Astrocyte (in vitro differentiated cells and primary cell): ENCODE data around the gene KPNA6. TPM values are rescaled to one million over a fixed set of nuclear protein-coding genes. Genes with fewer than 3 reads are reported as not detected.

Experiments
- DNase-seq: peaks from one replicate; pipeline ENCODE4 v3.0.0-alpha.2; 2010; ENCODE audit warnings: low read depth
- FAIRE-seq: peaks from 2 replicates; lab custom pipeline; 2011; peaks lifted over from hg19 to GRCh38; lab: Jason Lieb, UNC
- H2AFZ ChIP-seq: 2 replicates; pipeline ENCODE4 v1.6.0; 2012; ENCODE audit warnings: low read depth, low read length, inconsistent platforms
- H3K27ac ChIP-seq: 2 replicates; pipeline ENCODE4 v1.5.1; 2011; ENCODE audit warnings: low read depth, low read length, inconsistent platforms
- H3K27me3 ChIP-seq: 2 replicates; pipeline ENCODE4 v1.6.0; 2011; ENCODE audit warnings: low read length, inconsistent platforms; ENCODE audit not compliant: insufficient read depth
- H3K36me3 ChIP-seq: 2 replicates; pipeline ENCODE4 v1.5.1; 2011; ENCODE audit warnings: low read length, inconsistent platforms; ENCODE audit not compliant: insufficient read depth
- H3K4me1 ChIP-seq: 2 replicates; pipeline ENCODE4 v1.5.1; 2011; ENCODE audit warnings: low read length, inconsistent platforms; ENCODE audit not compliant: insufficient read depth
- H3K4me2 ChIP-seq: 2 replicates; pipeline ENCODE4 v1.6.0; 2012; ENCODE audit warnings: low read length, inconsistent platforms
- H3K4me3 ChIP-seq: 2 replicates; pipeline ENCODE4 v1.5.1; 2011; ENCODE audit warnings: low read depth, mild to moderate bottlenecking, low read length, inconsistent platforms; ENCODE audit not compliant: insufficient read depth
- H3K79me2 ChIP-seq: 2 replicates; pipeline ENCODE4 v1.6.0; 2012; ENCODE audit warnings: mild to moderate bottlenecking, low read length, inconsistent platforms; ENCODE audit not compliant: insufficient read depth
- H3K9ac ChIP-seq: 2 replicates; pipeline ENCODE4 v1.6.0; 2012; ENCODE audit warnings: mild to moderate bottlenecking, low read length, inconsistent platforms
- H3K9me3 ChIP-seq: 2 replicates; pipeline ENCODE4 v1.5.1; 2012; ENCODE audit warnings: low read depth, mild to moderate bottlenecking, low read length, inconsistent platforms; ENCODE audit not compliant: insufficient read depth
- H4K20me1 ChIP-seq: 2 replicates; pipeline ENCODE4 v1.6.0; 2012; ENCODE audit warnings: low read length, inconsistent platforms; ENCODE audit not compliant: insufficient read depth
- H3K27ac Mint-ChIP-seq: one replicate; pipeline ENCODE4 v1.8.0; 2021; ENCODE audit warnings: mild to moderate bottlenecking, mixed read lengths; ENCODE audit not compliant: unreplicated experiment
- H3K27me3 Mint-ChIP-seq: one replicate; pipeline ENCODE4 v1.8.0; 2021; ENCODE audit warnings: low read depth, mixed read lengths; ENCODE audit not compliant: unreplicated experiment
- H3K36me3 Mint-ChIP-seq: one replicate; pipeline ENCODE4 v1.8.0; 2021; ENCODE audit warnings: low read depth, mixed read lengths; ENCODE audit not compliant: unreplicated experiment
- H3K4me1 Mint-ChIP-seq: one replicate; pipeline ENCODE4 v1.8.0; 2021; ENCODE audit warnings: low read depth, mixed read lengths; ENCODE audit not compliant: unreplicated experiment
- H3K4me3 Mint-ChIP-seq: one replicate; pipeline ENCODE4 v1.8.0; 2021; ENCODE audit warnings: mild to moderate bottlenecking, moderate library complexity, mixed read lengths; ENCODE audit not compliant: unreplicated experiment
- H3K9me3 Mint-ChIP-seq: one replicate; pipeline ENCODE4 v1.8.0; 2021; ENCODE audit warnings: mild to moderate bottlenecking, mixed read lengths; ENCODE audit not compliant: unreplicated experiment
- EZH2 ChIP-seq: IDR thresholded peaks from 2 replicates; pipeline ENCODE4 v1.6.1; 2012; ENCODE audit warnings: mild to moderate bottlenecking, low read length, inconsistent platforms; ENCODE audit not compliant: insufficient read depth
- total RNA-seq: library from RNA; stranded (reverse); gene quantifications from 2 replicates; pipeline ENCODE4 v1.2.1, GENCODE V29; 2021
- TF ChIP-seq, protein P1 (sequence below): IDR thresholded peaks from 2 replicates; pipeline ENCODE4 v1.5.1; 2011; ENCODE audit warnings: low read depth, mild to moderate bottlenecking, inconsistent platforms, low read length, moderate library complexity; ENCODE audit not compliant: insufficient read depth

Gene KPNA6
- total RNA-seq, 1 donor from 2014 or later, result 122 TPM

DNA sequence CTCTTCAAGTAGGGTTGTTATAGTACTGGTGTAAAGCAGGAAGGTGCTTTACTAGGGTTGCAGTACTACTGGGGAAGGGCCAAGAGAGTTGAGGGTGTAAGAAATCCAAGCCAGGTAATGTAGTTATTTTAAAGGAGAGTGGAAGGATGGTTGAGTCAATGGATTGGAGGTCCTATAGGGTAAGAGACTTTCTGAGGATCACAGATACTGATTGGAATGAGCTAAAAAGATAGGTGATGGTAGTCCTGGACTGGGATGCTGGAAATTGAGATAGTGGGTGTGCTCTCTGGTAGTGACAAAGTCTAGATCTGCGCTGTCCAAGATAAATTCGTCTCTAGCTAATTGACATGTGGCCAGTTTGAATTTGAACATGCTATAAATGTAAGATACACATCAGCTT, 78.6 kb downstream of the KPNA6 start:
- Histone ChIP-seq H3K79me2 (peaks cover 68% of the 10 kb centered on the region), H4K20me1 (peaks cover 82% of the 10 kb centered on the region), H3K36me3 (peaks cover 60% of the 10 kb centered on the region), H3K4me2 (peak overlapping the region; percentile 1), H3K9ac (no peak overlapping the region), H3K4me1 (peaks cover 7% of the 10 kb centered on the region), H2AFZ (no peak overlapping the region), H3K27me3 (no peaks in the 10 kb centered on the region), H3K27ac (no peak overlapping the region), H3K9me3 (no peaks in the 10 kb centered on the region), H3K4me3 (no peak overlapping the region)
- H3K36me3 Mint-ChIP-seq, result peaks cover 36% of the 10 kb centered on the region
- FAIRE-seq (no peak), DNase-seq (no peak)
- H3K4me1 Mint-ChIP-seq, result peaks cover 30% of the 10 kb centered on the region
- H3K27ac Mint-ChIP-seq, result peak overlapping the region; percentile 99
- no peaks in the 10 kb centered on the region for H3K27me3 Mint-ChIP-seq
- H3K4me3 Mint-ChIP-seq, result peak overlapping the region; percentile 74
- H3K9me3 Mint-ChIP-seq, result no peaks in the 10 kb centered on the region
- TF ChIP-seq EZH2, result no peak
- TF ChIP-seq, protein P1, sequence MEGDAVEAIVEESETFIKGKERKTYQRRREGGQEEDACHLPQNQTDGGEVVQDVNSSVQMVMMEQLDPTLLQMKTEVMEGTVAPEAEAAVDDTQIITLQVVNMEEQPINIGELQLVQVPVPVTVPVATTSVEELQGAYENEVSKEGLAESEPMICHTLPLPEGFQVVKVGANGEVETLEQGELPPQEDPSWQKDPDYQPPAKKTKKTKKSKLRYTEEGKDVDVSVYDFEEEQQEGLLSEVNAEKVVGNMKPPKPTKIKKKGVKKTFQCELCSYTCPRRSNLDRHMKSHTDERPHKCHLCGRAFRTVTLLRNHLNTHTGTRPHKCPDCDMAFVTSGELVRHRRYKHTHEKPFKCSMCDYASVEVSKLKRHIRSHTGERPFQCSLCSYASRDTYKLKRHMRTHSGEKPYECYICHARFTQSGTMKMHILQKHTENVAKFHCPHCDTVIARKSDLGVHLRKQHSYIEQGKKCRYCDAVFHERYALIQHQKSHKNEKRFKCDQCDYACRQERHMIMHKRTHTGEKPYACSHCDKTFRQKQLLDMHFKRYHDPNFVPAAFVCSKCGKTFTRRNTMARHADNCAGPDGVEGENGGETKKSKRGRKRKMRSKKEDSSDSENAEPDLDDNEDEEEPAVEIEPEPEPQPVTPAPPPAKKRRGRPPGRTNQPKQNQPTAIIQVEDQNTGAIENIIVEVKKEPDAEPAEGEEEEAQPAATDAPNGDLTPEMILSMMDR, result no peak

- peaks cover 73% of the 10 kb centered on the region for H3K36me3 ChIP-seq
Measured at GRCh38 chr1:32187850-32188249, 80.0 kb downstream of the KPNA6 start.

More at GRCh38 chr1:32187850-32188249, 80.0 kb downstream of the KPNA6 start:
- Mint-ChIP-seq H3K27ac (no peak overlapping the region), H3K27me3 (no peaks in the 10 kb centered on the region), H3K36me3 (peaks cover 36% of the 10 kb centered on the region), H3K9me3 (no peaks in the 10 kb centered on the region), H3K4me3 (no peak overlapping the region), H3K4me1 (peaks cover 28% of the 10 kb centered on the region)
- DNase-seq (no peak), FAIRE-seq (no peak)
- no peaks in the 10 kb centered on the region for H3K4me1 ChIP-seq
- H3K79me2 ChIP-seq, result peaks cover 57% of the 10 kb centered on the region
- no peak overlapping the region for H3K4me3 ChIP-seq
- no peak overlapping the region for H3K4me2 ChIP-seq
- no peak overlapping the region for H3K9ac ChIP-seq
- H3K27ac ChIP-seq, result no peak overlapping the region
- no peak overlapping the region for H2AFZ ChIP-seq
- no peaks in the 10 kb centered on the region for H3K9me3 ChIP-seq
- no peak for TF ChIP-seq EZH2
- TF ChIP-seq, protein P1, result no peak
- no peaks in the 10 kb centered on the region for H3K27me3 ChIP-seq
- H4K20me1 ChIP-seq, result peaks cover 83% of the 10 kb centered on the region
